ENCODE measurements around the gene CD274. TPM values are rescaled to one million over a fixed set of nuclear protein-coding genes. Genes with fewer than 3 reads are reported as not detected.

CD274 gene
- total RNA-seq, 2 experiments from 2014 or later, result 12.4 to 12.6 TPM

DNA sequence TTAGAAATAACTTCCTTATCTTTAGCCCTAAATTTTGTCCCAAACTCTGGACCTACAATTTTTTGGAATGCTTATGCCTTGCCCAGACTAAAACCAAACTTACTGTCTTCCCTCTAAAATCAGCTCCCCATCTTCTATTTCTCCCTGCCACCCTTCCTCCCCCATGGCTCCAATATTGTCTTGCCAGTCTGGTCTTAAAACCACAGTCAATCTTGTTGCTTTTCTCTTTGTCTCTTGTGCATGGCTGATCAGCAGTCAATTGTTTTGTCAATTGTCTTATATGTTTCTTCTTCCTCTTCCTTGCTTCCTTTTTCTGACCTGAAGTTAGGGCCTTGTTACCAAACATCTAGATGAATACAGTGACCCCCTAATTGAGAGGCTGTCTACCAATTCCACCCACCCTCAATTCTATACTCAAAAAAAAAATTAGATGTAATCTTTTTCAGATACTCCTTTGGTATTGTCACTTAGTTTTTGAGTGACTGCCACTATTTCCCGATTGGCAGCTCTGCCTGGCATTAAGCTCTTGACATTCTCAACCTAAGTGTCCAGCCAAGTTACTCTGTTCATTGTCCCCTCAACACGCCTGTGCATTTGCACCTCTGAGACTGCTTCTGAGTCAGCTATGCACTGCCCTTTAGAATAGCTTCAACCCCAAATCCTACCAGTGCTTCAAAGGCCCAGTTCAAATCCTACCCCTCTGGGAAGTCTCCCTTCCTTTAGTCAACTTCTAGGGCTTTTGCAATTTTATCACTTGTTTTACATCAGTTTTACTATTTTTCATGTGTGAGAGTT is 62.5 kb downstream of the CD274 start:
- no peaks in the 10 kb centered on the region for H3K9me3 Mint-ChIP-seq
- ChIA-PET CTCF (no interaction called here), POLR2A (interaction anchor here (0.7 to 1.4 kb wide), 2 partner anchors 18 to 75 kb away, joined by 3 read pairs; no protein-coding TSS in a partner anchor)
- peaks cover 67% of the 10 kb centered on the region for H3K4me1 Mint-ChIP-seq
- peak overlapping the region; percentile 80 for H3K4me3 Mint-ChIP-seq
- no peak overlapping the region for H3K27ac Mint-ChIP-seq
- no peak for DNase-seq
- peaks cover 26% of the 10 kb centered on the region for H3K36me3 Mint-ChIP-seq (ENCODE audit: low read depth)
- no peaks in the 10 kb centered on the region for H3K27me3 Mint-ChIP-seq

GRCh38 chr9:5513966-5514616 is 63.7 kb downstream of the CD274 start:
- POLR2A ChIA-PET, result no interaction called here
- Mint-ChIP-seq H3K27ac (no peak overlapping the region), H3K9me3 (no peaks in the 10 kb centered on the region), H3K36me3 (ENCODE audit: low read depth) (peaks cover 26% of the 10 kb centered on the region), H3K27me3 (no peaks in the 10 kb centered on the region), H3K4me3 (no peak overlapping the region), H3K4me1 (peaks cover 69% of the 10 kb centered on the region)
- CTCF ChIA-PET, result no interaction called here
- DNase-seq, result no peak

DNA sequence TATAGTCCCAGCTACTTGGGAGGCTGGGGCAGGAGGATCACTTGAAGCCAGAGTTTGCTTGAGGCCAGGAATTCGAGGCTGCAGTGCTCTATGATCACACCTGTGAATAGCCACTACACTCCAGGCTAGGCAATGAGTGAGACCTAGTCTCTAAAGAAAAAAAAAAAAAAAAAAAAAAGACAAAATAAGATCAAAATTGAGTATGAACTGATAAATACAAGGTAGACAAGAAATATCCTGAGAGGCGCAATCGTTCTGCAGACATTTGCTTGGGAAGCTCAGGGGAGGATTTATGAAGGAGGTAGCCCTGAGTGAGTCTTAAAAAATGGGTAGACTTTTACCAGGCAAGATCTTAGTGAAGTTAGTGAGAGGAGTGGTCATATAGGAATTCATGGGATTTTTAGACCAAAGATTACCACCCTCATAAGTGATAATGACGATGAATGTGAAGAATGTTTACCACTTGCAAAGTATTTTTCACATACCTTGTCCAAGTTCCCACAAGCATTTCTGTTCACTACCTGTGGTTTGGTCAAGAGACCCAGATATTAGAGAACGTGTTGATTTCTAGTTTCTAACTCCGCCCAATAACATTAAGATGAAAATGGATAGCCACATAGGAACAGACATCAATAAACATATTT is 64.4 kb downstream of the CD274 start:
- Mint-ChIP-seq H3K36me3 (ENCODE audit: low read depth) (peaks cover 27% of the 10 kb centered on the region), H3K4me3 (no peak overlapping the region), H3K9me3 (peaks cover 2% of the 10 kb centered on the region), H3K27me3 (no peaks in the 10 kb centered on the region), H3K27ac (no peak overlapping the region), H3K4me1 (peaks cover 69% of the 10 kb centered on the region)
- DNase-seq, result no peak
- POLR2A ChIA-PET, result no interaction called here
- CTCF ChIA-PET, result no interaction called here

DNA sequence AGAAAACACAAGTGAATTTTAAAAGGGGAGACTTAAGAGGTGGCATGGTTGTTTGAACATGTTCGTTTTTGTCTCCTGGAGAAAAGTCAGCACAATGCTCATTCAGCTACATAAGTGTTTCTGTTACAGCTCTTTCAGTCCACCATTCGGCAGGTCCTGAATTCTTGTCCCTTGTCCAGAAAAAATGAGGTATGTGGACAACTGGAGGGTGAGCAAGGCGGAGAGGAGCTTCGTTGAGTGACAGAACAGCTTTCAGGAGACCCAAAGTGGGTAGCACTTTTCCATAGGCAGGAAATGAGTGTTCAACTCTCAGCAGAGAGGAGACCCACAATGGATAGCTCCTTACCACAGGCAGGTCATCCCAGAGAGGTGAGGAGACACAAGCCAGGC is 64.9 kb downstream of the CD274 start:
- Mint-ChIP-seq H3K36me3 (ENCODE audit: low read depth) (peaks cover 31% of the 10 kb centered on the region), H3K27ac (no peak overlapping the region), H3K9me3 (peaks cover 2% of the 10 kb centered on the region), H3K4me1 (peaks cover 64% of the 10 kb centered on the region), H3K4me3 (no peak overlapping the region), H3K27me3 (no peaks in the 10 kb centered on the region)
- ChIA-PET CTCF (no interaction called here), POLR2A (no interaction called here)
- no peak for DNase-seq

DNA sequence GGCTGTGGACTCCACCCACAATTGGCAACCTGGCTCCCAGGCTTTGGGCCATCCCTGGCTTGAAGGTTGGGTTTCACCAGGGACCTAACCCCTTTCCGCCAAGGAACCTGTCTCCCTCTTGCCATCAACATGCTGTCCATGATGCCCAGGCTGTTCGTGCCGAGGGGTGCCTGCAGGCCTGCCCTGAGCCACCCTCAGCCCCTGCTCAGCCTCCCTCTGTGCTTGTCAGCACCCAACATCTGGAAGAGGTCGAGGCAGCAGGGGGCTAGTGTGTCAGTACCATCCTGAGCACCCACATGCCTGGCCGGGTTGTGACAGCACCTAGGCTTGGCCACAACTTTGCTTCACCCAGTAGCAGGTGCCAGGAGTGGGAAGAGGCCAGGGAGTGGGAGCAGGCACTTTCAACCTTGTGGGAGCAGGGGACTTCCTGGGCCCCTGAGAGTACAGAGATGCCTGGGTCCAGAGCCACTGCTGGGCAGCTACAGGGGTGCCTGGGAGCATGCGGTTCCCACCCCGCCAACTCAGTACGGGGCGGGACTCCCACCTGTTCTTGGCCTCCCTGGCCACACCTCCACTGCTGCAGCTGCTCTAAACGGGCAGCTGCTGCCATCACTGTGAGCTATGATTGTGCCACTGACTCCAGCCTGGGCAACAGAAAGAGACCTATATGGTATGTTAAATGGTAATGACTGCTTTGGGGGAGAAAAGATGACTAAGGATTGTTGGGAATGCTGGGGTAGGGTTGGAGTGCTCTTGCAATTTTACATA is 66.3 kb downstream of the CD274 start:
- Mint-ChIP-seq H3K27me3 (no peaks in the 10 kb centered on the region), H3K4me3 (no peak overlapping the region), H3K9me3 (peaks cover 2% of the 10 kb centered on the region), H3K36me3 (ENCODE audit: low read depth) (peaks cover 33% of the 10 kb centered on the region), H3K27ac (no peak overlapping the region), H3K4me1 (peaks cover 51% of the 10 kb centered on the region)
- CTCF ChIA-PET, result no interaction called here
- POLR2A ChIA-PET, result no interaction called here
- DNase-seq, result no peak

GRCh38 chr9:5518171-5518936 is 68.0 kb downstream of the CD274 start:
- Mint-ChIP-seq H3K9me3 (peaks cover 2% of the 10 kb centered on the region), H3K27ac (no peak overlapping the region), H3K36me3 (ENCODE audit: low read depth) (peaks cover 41% of the 10 kb centered on the region), H3K4me3 (no peak overlapping the region), H3K4me1 (peaks cover 35% of the 10 kb centered on the region), H3K27me3 (no peaks in the 10 kb centered on the region)
- ChIA-PET CTCF (interaction anchor here (1.2 kb wide), 1 partner anchor 10 kb away, joined by 3 read pairs; no protein-coding TSS in a partner anchor), POLR2A (interaction anchor here (0.6 to 1.5 kb wide), 4 partner anchors 8 to 110 kb away, joined by 3 to 4 read pairs (median 3); partner anchors contain the start of genes PDCD1LG2 and PLGRKT)
- DNase-seq, result no peak

DNA sequence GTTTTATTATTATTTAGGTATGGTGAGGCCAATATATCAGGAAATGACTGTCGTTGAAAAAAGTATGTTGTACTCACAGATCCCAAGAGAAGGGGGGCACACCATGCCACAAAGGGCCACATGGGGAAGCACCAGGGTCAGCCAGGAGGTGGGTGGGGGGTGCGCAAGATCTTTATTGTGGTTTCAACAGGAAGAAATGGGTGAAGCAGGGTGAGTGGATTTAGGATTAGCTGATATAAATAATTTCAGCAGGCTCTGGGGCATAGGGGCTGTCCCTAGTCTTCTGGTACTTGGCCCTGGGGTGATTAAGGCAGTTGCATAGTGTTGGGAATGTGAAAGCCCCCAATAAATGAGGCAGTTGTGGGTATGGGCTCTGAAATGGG is 68.6 kb downstream of the CD274 start:
- no peak overlapping the region for H3K4me3 Mint-ChIP-seq

More for the DNA sequence above, 68.6 kb downstream of the CD274 start:
- Mint-ChIP-seq H3K36me3 (ENCODE audit: low read depth) (peaks cover 43% of the 10 kb centered on the region), H3K9me3 (peaks cover 2% of the 10 kb centered on the region), H3K27me3 (no peaks in the 10 kb centered on the region), H3K27ac (no peak overlapping the region), H3K4me1 (peaks cover 31% of the 10 kb centered on the region)
- ChIA-PET POLR2A (interaction anchor here (0.6 to 1.5 kb wide), 3 partner anchors 64 to 110 kb away, joined by 3 read pairs; partner anchors contain the start of gene PLGRKT), CTCF (interaction anchor here (1.2 kb wide), 1 partner anchor 11 kb away, joined by 3 read pairs; no protein-coding TSS in a partner anchor)
- DNase-seq, result no peak

Other genes starting within 250 kb of the CD274 start
- not detected for gene INSL4, start 219.1 kb upstream of the CD274 start, total RNA-seq
- gene RLN2, start 145.8 kb upstream of the CD274 start, total RNA-seq, result 1 to 10 TPM; 3.2 to 3.6 TPM
- 1 to 10 TPM; 2.0 to 2.2 TPM for gene RLN1, start 110.7 kb upstream of the CD274 start, total RNA-seq
- gene PLGRKT, start 12.6 kb upstream of the CD274 start, total RNA-seq, result 10 to 100 TPM; 32.0 TPM
- gene PDCD1LG2, start 60.0 kb downstream of the CD274 start, total RNA-seq, result 1 to 10 TPM; 4.1 to 4.8 TPM
- gene RIC1, start 178.6 kb downstream of the CD274 start, total RNA-seq, result 10 to 100 TPM; 20.7 to 21.5 TPM

All from activated CD4-positive, alpha-beta memory T cell treated with anti-CD3 and anti-CD28 coated beads, Interleukin-2, amount 10 ng/mL, durations not matched to agents 7 days and 5 days (primary cell).